ENCODE data around the gene FAM200B. TPM values are rescaled to one million over a fixed set of nuclear protein-coding genes. Genes with fewer than 3 reads are reported as not detected.

Gene FAM200B
- total and polyA plus RNA-seq, 2 donors (not counting 1 experiment from before 2014, with no cell fraction given) = 22.6 to 35.1 TPM

DNA sequence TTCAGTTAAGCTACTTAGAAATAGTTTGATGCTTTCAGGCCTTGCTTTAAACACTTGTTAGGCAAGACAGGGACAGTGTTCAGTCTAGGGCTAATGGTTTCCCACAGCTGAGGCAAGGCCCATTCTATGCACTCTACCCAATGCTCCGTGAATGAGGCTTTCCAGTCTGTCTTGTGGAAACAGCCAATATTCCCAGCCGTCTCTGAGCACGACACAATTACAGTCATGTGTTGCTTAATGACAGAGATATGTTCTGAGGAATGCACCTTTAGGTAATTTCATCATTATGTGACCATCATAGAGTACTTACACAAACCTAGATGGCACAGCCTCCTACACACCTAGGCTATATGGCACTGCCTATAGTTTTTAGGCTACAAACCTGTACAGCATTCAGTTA lies 9.5 kb upstream of the FAM200B start:
- no peaks in the 10 kb centered on the region for H3K9me3 ChIP-seq (ENCODE audit: control insufficient read depth, insufficient read depth, low read depth, low read length)
- no peak overlapping the region for H3K4me2 ChIP-seq (ENCODE audit: extremely low read depth, insufficient read depth, low read length)
- DNase-seq (ENCODE audit: low read depth in 2 of 2) = no peak
- peaks cover 2% of the 10 kb centered on the region for H3K4me1 ChIP-seq (ENCODE audit: control insufficient read depth, extremely low read depth, insufficient read depth, low read length)
- no peaks in the 10 kb centered on the region for H3K36me3 ChIP-seq (ENCODE audit: control insufficient read depth, insufficient read depth, low read length)
- no peak overlapping the region for H3K4me3 ChIP-seq (replicated peaks in 1 of 4; ENCODE audit: control extremely low read depth in 1 of 4, insufficient read depth in 1 of 4, low read depth in 3 of 4, low read length in 4 of 4)
- no peak overlapping the region for H3K9ac ChIP-seq (ENCODE audit: insufficient read depth, low read length)
- H3K79me2 ChIP-seq (ENCODE audit: control insufficient read depth, insufficient read depth, low read length) = peaks cover 67% of the 10 kb centered on the region
- H3K27ac ChIP-seq (ENCODE audit: insufficient read depth, low read length) = no peak overlapping the region
- H4K20me1 ChIP-seq (ENCODE audit: control insufficient read depth, extremely low read depth, insufficient read depth, low read length) = no peaks in the 10 kb centered on the region
- no peaks in the 10 kb centered on the region for H3K27me3 ChIP-seq (ENCODE audit: control insufficient read depth, insufficient read depth, low read length)
- TF ChIP-seq, protein P1, sequence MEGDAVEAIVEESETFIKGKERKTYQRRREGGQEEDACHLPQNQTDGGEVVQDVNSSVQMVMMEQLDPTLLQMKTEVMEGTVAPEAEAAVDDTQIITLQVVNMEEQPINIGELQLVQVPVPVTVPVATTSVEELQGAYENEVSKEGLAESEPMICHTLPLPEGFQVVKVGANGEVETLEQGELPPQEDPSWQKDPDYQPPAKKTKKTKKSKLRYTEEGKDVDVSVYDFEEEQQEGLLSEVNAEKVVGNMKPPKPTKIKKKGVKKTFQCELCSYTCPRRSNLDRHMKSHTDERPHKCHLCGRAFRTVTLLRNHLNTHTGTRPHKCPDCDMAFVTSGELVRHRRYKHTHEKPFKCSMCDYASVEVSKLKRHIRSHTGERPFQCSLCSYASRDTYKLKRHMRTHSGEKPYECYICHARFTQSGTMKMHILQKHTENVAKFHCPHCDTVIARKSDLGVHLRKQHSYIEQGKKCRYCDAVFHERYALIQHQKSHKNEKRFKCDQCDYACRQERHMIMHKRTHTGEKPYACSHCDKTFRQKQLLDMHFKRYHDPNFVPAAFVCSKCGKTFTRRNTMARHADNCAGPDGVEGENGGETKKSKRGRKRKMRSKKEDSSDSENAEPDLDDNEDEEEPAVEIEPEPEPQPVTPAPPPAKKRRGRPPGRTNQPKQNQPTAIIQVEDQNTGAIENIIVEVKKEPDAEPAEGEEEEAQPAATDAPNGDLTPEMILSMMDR (conservative IDR thresholded peaks at IDR 0.05 in 1 of 2, IDR thresholded peaks at IDR 0.05 in 1 of 2; ENCODE audit: low read depth in 1 of 2, low read length in 2 of 2) = no peak
- no peak for TF ChIP-seq EZH2 (IDR thresholded peaks at IDR 0.05; ENCODE audit: low read length, missing control alignments)
- no peak overlapping the region for H2AFZ ChIP-seq (ENCODE audit: low read length)

DNA sequence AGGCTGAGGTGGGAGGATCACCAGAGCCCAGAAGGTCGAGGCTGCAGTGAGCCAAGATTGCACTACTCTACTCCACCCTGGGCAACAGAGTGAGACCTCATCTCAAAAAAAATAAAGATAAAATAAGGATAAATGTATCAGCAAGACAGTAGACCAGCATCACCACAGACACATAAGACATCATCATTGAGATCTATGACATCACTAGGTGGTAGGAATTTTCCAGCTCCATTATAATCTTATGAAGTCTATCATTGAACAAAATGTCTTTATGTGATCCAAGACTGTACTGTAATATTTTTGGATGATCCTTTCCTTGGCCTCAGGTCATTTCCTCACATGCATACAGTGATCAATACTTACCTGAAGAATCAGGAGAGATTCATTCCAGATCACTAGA lies 8.3 kb upstream of the FAM200B start:
- H3K4me2 ChIP-seq (ENCODE audit: extremely low read depth, insufficient read depth, low read length) = no peak overlapping the region
- H3K27me3 ChIP-seq (ENCODE audit: control insufficient read depth, insufficient read depth, low read length) = no peaks in the 10 kb centered on the region
- H3K36me3 ChIP-seq (ENCODE audit: control insufficient read depth, insufficient read depth, low read length) = no peaks in the 10 kb centered on the region
- no peak overlapping the region for H2AFZ ChIP-seq (ENCODE audit: low read length)
- no peak overlapping the region for H3K4me3 ChIP-seq (replicated peaks in 1 of 4; ENCODE audit: control extremely low read depth in 1 of 4, insufficient read depth in 1 of 4, low read depth in 3 of 4, low read length in 4 of 4)
- H3K9ac ChIP-seq (ENCODE audit: insufficient read depth, low read length) = no peak overlapping the region
- no peak for DNase-seq (ENCODE audit: low read depth in 2 of 2)
- peaks cover 77% of the 10 kb centered on the region for H3K79me2 ChIP-seq (ENCODE audit: control insufficient read depth, insufficient read depth, low read length)
- no peaks in the 10 kb centered on the region for H3K9me3 ChIP-seq (ENCODE audit: control insufficient read depth, insufficient read depth, low read depth, low read length)
- peaks cover 10% of the 10 kb centered on the region for H3K4me1 ChIP-seq (ENCODE audit: control insufficient read depth, extremely low read depth, insufficient read depth, low read length)
- TF ChIP-seq EZH2 (IDR thresholded peaks at IDR 0.05; ENCODE audit: low read length, missing control alignments) = no peak
- TF ChIP-seq, protein P1 (conservative IDR thresholded peaks at IDR 0.05 in 1 of 2, IDR thresholded peaks at IDR 0.05 in 1 of 2; ENCODE audit: low read depth in 1 of 2, low read length in 2 of 2) = no peak
- no peak overlapping the region for H3K27ac ChIP-seq (ENCODE audit: insufficient read depth, low read length)
- no peaks in the 10 kb centered on the region for H4K20me1 ChIP-seq (ENCODE audit: control insufficient read depth, extremely low read depth, insufficient read depth, low read length)

DNA sequence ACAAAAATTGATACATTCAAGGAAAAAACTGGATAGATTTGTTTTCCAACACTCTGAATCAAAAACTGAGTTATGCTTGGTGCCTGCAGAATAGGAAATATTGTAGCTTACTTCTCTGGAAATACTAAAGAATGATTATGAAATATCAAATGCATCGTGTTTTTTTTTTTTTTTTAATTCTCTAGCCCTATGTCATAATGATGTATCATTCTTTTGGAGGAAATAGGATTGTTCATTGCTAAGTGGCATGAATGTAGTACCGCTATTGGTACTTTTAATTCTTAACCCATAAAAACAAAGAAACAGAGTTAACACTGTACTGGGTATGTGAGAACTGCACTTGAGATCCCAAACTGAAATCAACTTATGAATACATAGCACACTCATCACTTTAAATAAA lies 7.6 kb upstream of the FAM200B start:
- H3K27me3 ChIP-seq (ENCODE audit: control insufficient read depth, insufficient read depth, low read length) = no peaks in the 10 kb centered on the region
- H3K4me3 ChIP-seq (replicated peaks in 1 of 4; ENCODE audit: control extremely low read depth in 1 of 4, insufficient read depth in 1 of 4, low read depth in 3 of 4, low read length in 4 of 4) = no peak overlapping the region
- H3K9me3 ChIP-seq (ENCODE audit: control insufficient read depth, insufficient read depth, low read depth, low read length) = no peaks in the 10 kb centered on the region
- H3K36me3 ChIP-seq (ENCODE audit: control insufficient read depth, insufficient read depth, low read length) = no peaks in the 10 kb centered on the region
- no peaks in the 10 kb centered on the region for H4K20me1 ChIP-seq (ENCODE audit: control insufficient read depth, extremely low read depth, insufficient read depth, low read length)
- H3K4me2 ChIP-seq (ENCODE audit: extremely low read depth, insufficient read depth, low read length) = no peak overlapping the region
- TF ChIP-seq, protein P1 (conservative IDR thresholded peaks at IDR 0.05 in 1 of 2, IDR thresholded peaks at IDR 0.05 in 1 of 2; ENCODE audit: low read depth in 1 of 2, low read length in 2 of 2) = no peak
- no peak for TF ChIP-seq EZH2 (IDR thresholded peaks at IDR 0.05; ENCODE audit: low read length, missing control alignments)
- H2AFZ ChIP-seq (ENCODE audit: low read length) = no peak overlapping the region
- H3K4me1 ChIP-seq (ENCODE audit: control insufficient read depth, extremely low read depth, insufficient read depth, low read length) = peaks cover 10% of the 10 kb centered on the region
- H3K27ac ChIP-seq (ENCODE audit: insufficient read depth, low read length) = no peak overlapping the region
- peaks cover 80% of the 10 kb centered on the region for H3K79me2 ChIP-seq (ENCODE audit: control insufficient read depth, insufficient read depth, low read length)
- no peak overlapping the region for H3K9ac ChIP-seq (ENCODE audit: insufficient read depth, low read length)
- no peak for DNase-seq (ENCODE audit: low read depth in 2 of 2)

All from fibroblast of lung (primary cell).